Calu3 (cell line): ENCODE data around the gene XPR1. TPM values are rescaled to one million over a fixed set of nuclear protein-coding genes. Genes with fewer than 3 reads are reported as not detected.

ENCODE experiments used
- BruUV-seq: library from RNA; stranded (reverse); fragments of 400-500 nt; replicated peaks from 2 replicates; lab custom pipeline; 2021; lab: Mats Ljungman, UMichigan
- CTCF ChIA-PET: fragments of 300-600 bp; sonication (Branson Sonifier 250); formaldehyde crosslinking; loops from one replicate; lab custom pipeline; 2022; ENCODE audit warnings: antibody characterized with exemption; lab: Charles Lee
- DNase-seq: peaks from one replicate; pipeline ENCODE4 v3.0.0; 2022
- H3K27ac Mint-ChIP-seq: one replicate; pipeline ENCODE4 v1.8.0; 2022; ENCODE audit warnings: mixed read lengths; ENCODE audit not compliant: unreplicated experiment
- H3K27me3 Mint-ChIP-seq: one replicate; pipeline ENCODE4 v1.8.0; 2022; ENCODE audit warnings: mixed read lengths; ENCODE audit not compliant: unreplicated experiment
- H3K36me3 Mint-ChIP-seq: one replicate; pipeline ENCODE4 v1.8.0; 2022; ENCODE audit warnings: mild to moderate bottlenecking, moderate library complexity, mixed read lengths; ENCODE audit not compliant: insufficient read depth, unreplicated experiment
- H3K4me1 Mint-ChIP-seq: one replicate; pipeline ENCODE4 v1.8.0; 2022; ENCODE audit warnings: mild to moderate bottlenecking, low read depth, mixed read lengths; ENCODE audit not compliant: unreplicated experiment
- H3K4me3 Mint-ChIP-seq: one replicate; pipeline ENCODE4 v1.8.0; 2022; ENCODE audit warnings: mild to moderate bottlenecking, low read depth, moderate library complexity, mixed read lengths; ENCODE audit not compliant: unreplicated experiment
- H3K9me3 Mint-ChIP-seq: one replicate; pipeline ENCODE4 v1.8.0; 2022; ENCODE audit warnings: low read depth, mixed read lengths; ENCODE audit not compliant: unreplicated experiment
- CTCF ChIP-seq: fragments of 200-600 bp; IDR thresholded peaks from one replicate; pipeline ENCODE4 v1.8.0; 2022; ENCODE audit warnings: antibody characterized with exemption; ENCODE audit not compliant: unreplicated experiment
- intact Hi-C: fragments of 100-400 bp; cut with micrococcal nuclease; formaldehyde crosslinking; loops from one replicate; pipeline ENCODE4 v1.10.0; 2022; ENCODE audit not compliant: unreplicated experiment
- total RNA-seq: library from RNA; stranded (reverse); gene quantifications from 2 replicates; pipeline ENCODE4 v1.2.3, GENCODE V29; 2022

XPR1 gene
- total RNA-seq, 1 experiment from 2014 or later = 44.5 TPM

DNA sequence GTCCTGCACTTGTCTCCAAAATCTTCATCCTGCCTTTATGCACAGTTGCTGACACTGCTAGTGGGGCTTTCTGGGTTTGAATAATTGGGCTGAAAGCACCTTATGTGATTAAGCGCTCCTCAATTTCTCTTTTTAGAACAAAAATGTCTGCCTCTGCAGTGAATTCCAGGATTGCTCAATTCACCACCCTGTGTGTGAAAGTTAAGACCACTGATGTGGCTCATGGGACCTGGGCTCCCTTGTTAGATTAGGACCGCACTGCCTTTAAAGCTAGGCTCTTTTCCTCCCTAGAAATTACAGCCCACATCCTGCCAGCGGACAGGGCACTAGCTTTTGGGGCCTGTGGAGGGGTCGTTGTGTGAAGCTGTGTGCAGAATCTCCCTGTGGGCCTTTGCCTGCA, 299.7 kb downstream of the XPR1 start:
- no peaks in the 10 kb centered on the region for H3K36me3 Mint-ChIP-seq
- no peak overlapping the region for H3K27ac Mint-ChIP-seq
- H3K4me3 Mint-ChIP-seq = no peak overlapping the region
- no TSS peak for BruUV-seq
- no peaks in the 10 kb centered on the region for H3K9me3 Mint-ChIP-seq
- DNase-seq = no peak
- TF ChIP-seq CTCF = no peak
- no peaks in the 10 kb centered on the region for H3K27me3 Mint-ChIP-seq
- H3K4me1 Mint-ChIP-seq = no peaks in the 10 kb centered on the region
- intact Hi-C loops = no loop called here
- CTCF ChIA-PET = no interaction called here

GRCh38 chr1:180932378-180932777, 300.6 kb downstream of the XPR1 start:
- BruUV-seq = no TSS peak
- Mint-ChIP-seq H3K9me3 (no peaks in the 10 kb centered on the region), H3K27ac (no peak overlapping the region), H3K27me3 (no peaks in the 10 kb centered on the region), H3K4me1 (no peaks in the 10 kb centered on the region), H3K36me3 (no peaks in the 10 kb centered on the region), H3K4me3 (no peak overlapping the region)
- no peak for DNase-seq
- no peak for TF ChIP-seq CTCF
- intact Hi-C loops = no loop called here
- CTCF ChIA-PET = no interaction called here

- no peak overlapping the region for H3K4me3 Mint-ChIP-seq
- H3K9me3 Mint-ChIP-seq = no peaks in the 10 kb centered on the region
- H3K36me3 Mint-ChIP-seq = no peaks in the 10 kb centered on the region
- intact Hi-C loops = no loop called here
- BruUV-seq = no TSS peak
- TF ChIP-seq CTCF = no peak
- H3K27me3 Mint-ChIP-seq = peaks cover 4% of the 10 kb centered on the region
- DNase-seq = no peak
- no peaks in the 10 kb centered on the region for H3K4me1 Mint-ChIP-seq
- no peak overlapping the region for H3K27ac Mint-ChIP-seq
- CTCF ChIA-PET = no interaction called here
Measured at GRCh38 chr1:180933141-180933540, 301.3 kb downstream of the XPR1 start.

DNA sequence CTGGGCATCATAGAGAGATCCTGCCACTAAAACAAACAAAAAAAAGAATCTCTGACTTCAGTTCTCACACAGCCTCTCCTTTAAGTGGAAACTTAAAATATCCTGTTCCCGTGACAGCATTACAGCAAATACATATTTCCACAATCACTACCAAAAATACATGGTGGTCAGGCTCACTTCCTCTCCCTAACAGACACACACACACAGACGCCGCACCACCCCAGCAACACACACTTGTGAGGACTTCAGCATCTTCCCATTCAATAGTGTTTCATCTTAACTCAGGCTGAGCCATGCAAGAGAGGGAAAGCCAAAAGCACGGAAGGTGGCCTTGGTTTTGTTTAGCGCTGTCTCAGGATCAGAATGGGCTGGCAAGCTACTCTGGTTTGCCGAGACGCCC, 302.7 kb downstream of the XPR1 start:
- no peak for DNase-seq
- Mint-ChIP-seq H3K9me3 (no peaks in the 10 kb centered on the region), H3K27me3 (peaks cover 19% of the 10 kb centered on the region), H3K27ac (no peak overlapping the region), H3K4me3 (no peak overlapping the region), H3K4me1 (no peaks in the 10 kb centered on the region), H3K36me3 (no peaks in the 10 kb centered on the region)
- CTCF ChIA-PET = no interaction called here
- no peak for TF ChIP-seq CTCF
- intact Hi-C loops = no loop called here
- no TSS peak for BruUV-seq
